ENCODE results near the gene GPR15LG.

DNA sequence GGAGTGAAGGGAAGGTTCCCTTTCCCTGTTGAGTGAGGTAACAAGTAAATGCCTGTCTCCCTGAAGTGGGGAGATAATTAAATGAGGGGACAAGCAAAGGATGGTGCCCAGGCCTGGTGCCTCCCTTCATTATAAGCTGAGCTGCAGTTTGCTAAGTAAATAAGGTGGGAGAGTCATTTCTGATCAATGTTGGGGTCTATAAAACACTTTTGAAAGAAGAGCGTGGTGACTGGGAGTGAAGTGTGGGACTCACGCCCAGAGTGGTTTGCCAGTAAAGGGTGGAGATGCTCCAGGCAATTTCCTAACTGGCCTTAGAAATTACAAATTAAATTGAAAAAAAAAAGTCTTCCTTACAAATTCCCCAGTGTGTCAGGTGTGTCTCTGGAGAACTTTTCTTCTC, 9.6 kb upstream of the GPR15LG start:
- TF ChIP-seq, protein P1, sequence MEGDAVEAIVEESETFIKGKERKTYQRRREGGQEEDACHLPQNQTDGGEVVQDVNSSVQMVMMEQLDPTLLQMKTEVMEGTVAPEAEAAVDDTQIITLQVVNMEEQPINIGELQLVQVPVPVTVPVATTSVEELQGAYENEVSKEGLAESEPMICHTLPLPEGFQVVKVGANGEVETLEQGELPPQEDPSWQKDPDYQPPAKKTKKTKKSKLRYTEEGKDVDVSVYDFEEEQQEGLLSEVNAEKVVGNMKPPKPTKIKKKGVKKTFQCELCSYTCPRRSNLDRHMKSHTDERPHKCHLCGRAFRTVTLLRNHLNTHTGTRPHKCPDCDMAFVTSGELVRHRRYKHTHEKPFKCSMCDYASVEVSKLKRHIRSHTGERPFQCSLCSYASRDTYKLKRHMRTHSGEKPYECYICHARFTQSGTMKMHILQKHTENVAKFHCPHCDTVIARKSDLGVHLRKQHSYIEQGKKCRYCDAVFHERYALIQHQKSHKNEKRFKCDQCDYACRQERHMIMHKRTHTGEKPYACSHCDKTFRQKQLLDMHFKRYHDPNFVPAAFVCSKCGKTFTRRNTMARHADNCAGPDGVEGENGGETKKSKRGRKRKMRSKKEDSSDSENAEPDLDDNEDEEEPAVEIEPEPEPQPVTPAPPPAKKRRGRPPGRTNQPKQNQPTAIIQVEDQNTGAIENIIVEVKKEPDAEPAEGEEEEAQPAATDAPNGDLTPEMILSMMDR (conservative IDR thresholded peaks at IDR 0.05 in 1 of 2, IDR thresholded peaks at IDR 0.05 in 1 of 2; ENCODE audit: extremely low read depth in 1 of 2, insufficient read depth in 1 of 2, low read depth in 1 of 2, low read length in 2 of 2): no peak
- TF ChIP-seq EZH2 (IDR thresholded peaks at IDR 0.05; ENCODE audit: borderline replicate concordance, low read length): no peak
